HepG2 (cell line): Measurements from ENCODE around the gene ASTN2. TPM values are rescaled to one million over a fixed set of nuclear protein-coding genes. Genes with fewer than 3 reads are reported as not detected.

ENCODE experiments used
- ATAC-seq: fragments of 200-7000 bp; cut with Tn5 transposase; 3 replicates; pipeline ENCODE4 v1.9.1; 2020; ENCODE audit warnings: mild to moderate bottlenecking, moderate library complexity
- BruUV-seq: library from RNA; stranded (reverse); fragments of 400-500 nt; replicated peaks from 2 replicates; lab custom pipeline; 2021; lab: Mats Ljungman, UMichigan
- CTCF ChIA-PET: fragments of 300-600 bp; formaldehyde crosslinking; extraction: SDS; loops from one replicate; lab custom pipeline; 2021; ENCODE audit warnings: low total read pairs, inconsistent platforms, low intra/inter-chr PET ratio; lab: Yijun Ruan, JAX
- POLR2A ChIA-PET: fragments of 350-600 bp; sonication (Branson Sonifier 250); formaldehyde crosslinking; loops from one replicate; lab custom pipeline; 2020; ENCODE audit warnings: antibody characterized with exemption, inconsistent platforms; lab: Yijun Ruan, JAX
- DNase-seq: peaks from one replicate; pipeline ENCODE4 v3.0.0-alpha.2; 2015; ENCODE audit warnings: low spot score
- FAIRE-seq: peaks from 3 replicates; lab custom pipeline; 2011; peaks lifted over from hg19 to GRCh38; lab: Jason Lieb, UNC
- H2AFZ ChIP-seq: one replicate; pipeline ENCODE4 v1.6.1; 2011; ENCODE audit warnings: low read length, inconsistent platforms
- H3K27ac ChIP-seq: fragments of 300-600 bp; 3 replicates; pipeline ENCODE4 v1.8.0; 2011; ENCODE audit warnings: mixed run types, mild to moderate bottlenecking, mixed read lengths, low read length, inconsistent platforms; ENCODE audit not compliant: insufficient read depth; ENCODE audit errors: extremely low read length
- H3K27me3 ChIP-seq, 2 experiments: fragments of 200-600 bp in 1 of 2; 2 replicates in 1 of 2; 3 replicates in 1 of 2; pipeline versions ENCODE4 v1.6.0 to v1.8.0; 2011; ENCODE audit warnings: low read length in 2 of 2, mild to moderate bottlenecking in 2 of 2, moderate library complexity in 2 of 2, inconsistent platforms in 1 of 2; ENCODE audit not compliant: insufficient read depth in 2 of 2, control insufficient read depth in 1 of 2
- H3K36me3 ChIP-seq, 2 experiments: fragments of 200-600 bp in 1 of 2; replicated peaks in 1 of 2; 2 replicates in 1 of 2; 3 replicates in 1 of 2; pipeline versions ENCODE4 v1.5.1 to v1.8.0; 2011; ENCODE audit warnings: low read length in 2 of 2, inconsistent platforms in 1 of 2; ENCODE audit not compliant: insufficient read depth in 2 of 2, control insufficient read depth in 1 of 2
- H3K4me1 ChIP-seq: 2 replicates; pipeline ENCODE4 v1.5.1; 2012; ENCODE audit warnings: low read length, inconsistent platforms; ENCODE audit not compliant: insufficient read depth
- H3K4me2 ChIP-seq: 2 replicates; pipeline ENCODE4 v1.6.0; 2011; ENCODE audit warnings: low read depth, low read length, inconsistent platforms
- H3K4me3 ChIP-seq, 3 experiments: fragments of 200-600 bp in 1 of 3; sonication (generic), shearing (Covaris generic) in 1 of 3; replicated peaks in 1 of 3; 2 replicates each; pipeline ENCODE4 v1.5.1; 2011 to 2016; ENCODE audit warnings: low read length in 3 of 3, inconsistent platforms in 2 of 3, low read depth in 2 of 3, mild to moderate bottlenecking in 2 of 3, control low read depth in 1 of 3, mixed read lengths in 1 of 3; ENCODE audit not compliant: insufficient read depth in 1 of 3
- H3K79me2 ChIP-seq: one replicate; pipeline ENCODE4 v1.6.1; 2011; ENCODE audit warnings: low read length, inconsistent platforms; ENCODE audit not compliant: insufficient read depth
- H3K9ac ChIP-seq: 2 replicates; pipeline ENCODE4 v1.6.0; 2011; ENCODE audit warnings: mild to moderate bottlenecking, low read depth, low read length, inconsistent platforms; ENCODE audit not compliant: insufficient read depth
- H3K9me3 ChIP-seq: 2 replicates; pipeline ENCODE4 v1.5.1; 2012; ENCODE audit warnings: mild to moderate bottlenecking, low read length
- H4K20me1 ChIP-seq: 2 replicates; pipeline ENCODE4 v1.6.0; 2011; ENCODE audit warnings: inconsistent platforms, mild to moderate bottlenecking, low read length, moderate library complexity; ENCODE audit not compliant: insufficient read depth
- E2F5 ChIP-seq: sonication (generic); formaldehyde crosslinking; conservative IDR thresholded peaks from 2 replicates; pipeline ENCODE4 v1.4.0; 2020; ENCODE audit warnings: missing genetic modification reagents
- MLXIP ChIP-seq: sonication (generic); formaldehyde crosslinking; IDR thresholded peaks from 2 replicates; pipeline ENCODE4 v1.9.0; 2021; ENCODE audit warnings: missing genetic modification reagents, borderline replicate concordance
- MTF2 ChIP-seq: sonication (generic); formaldehyde crosslinking; IDR thresholded peaks from 2 replicates; pipeline ENCODE4 v1.5.0; 2020; ENCODE audit warnings: missing genetic modification reagents, borderline replicate concordance
- MXD3 ChIP-seq: IDR thresholded peaks from 2 replicates; pipeline ENCODE4 v1.6.1; 2016; ENCODE audit warnings: mild to moderate bottlenecking, missing biosample characterization, missing genetic modification reagents
- NR2C2 ChIP-seq: sonication (generic); formaldehyde crosslinking; IDR thresholded peaks from 2 replicates; pipeline ENCODE4 v1.4.0; 2020; ENCODE audit warnings: missing genetic modification reagents, mild to moderate bottlenecking, moderate library complexity, borderline replicate concordance
- PAF1 ChIP-seq: IDR thresholded peaks from 2 replicates; pipeline ENCODE4 v1.6.1; 2016; ENCODE audit warnings: missing genetic modification reagents, missing compliant biosample characterization
- SNAI1 ChIP-seq: sonication (generic); formaldehyde crosslinking; IDR thresholded peaks from 2 replicates; pipeline ENCODE4 v1.5.0; 2020; ENCODE audit warnings: mild to moderate bottlenecking, missing genetic modification reagents, borderline replicate concordance
- SPEN ChIP-seq: sonication (generic); formaldehyde crosslinking; IDR thresholded peaks from 2 replicates; pipeline ENCODE4 v1.5.1; 2020; ENCODE audit warnings: low read depth, mild to moderate bottlenecking, missing genetic modification reagents
- TP53 ChIP-seq: sonication (generic); formaldehyde crosslinking; conservative IDR thresholded peaks from 2 replicates; pipeline ENCODE4 v1.4.0; 2020; ENCODE audit warnings: missing genetic modification reagents
- ZHX1 ChIP-seq: sonication (generic); formaldehyde crosslinking; IDR thresholded peaks from 2 replicates; pipeline ENCODE4 v1.8.1; 2022; ENCODE audit warnings: low read depth, mild to moderate bottlenecking, missing genetic modification reagents
- ZNF552 ChIP-seq: sonication (generic); formaldehyde crosslinking; IDR thresholded peaks from 2 replicates; pipeline ENCODE4 v1.9.0; 2022; ENCODE audit warnings: missing genetic modification reagents, mild to moderate bottlenecking, borderline replicate concordance
- ZNF749 ChIP-seq: sonication (generic); formaldehyde crosslinking; IDR thresholded peaks from 2 replicates; pipeline ENCODE4 v1.8.0; 2022; ENCODE audit warnings: mild to moderate bottlenecking, missing genetic modification reagents, moderate library complexity, borderline replicate concordance
- ZSCAN20 ChIP-seq: sonication (generic); formaldehyde crosslinking; IDR thresholded peaks from 2 replicates; pipeline ENCODE4 v1.4.0; 2020; ENCODE audit warnings: missing genetic modification reagents, mild to moderate bottlenecking, borderline replicate concordance
- ZXDC ChIP-seq: sonication (generic); formaldehyde crosslinking; IDR thresholded peaks from 2 replicates; pipeline ENCODE4 v1.5.0; 2020; ENCODE audit warnings: mild to moderate bottlenecking, missing genetic modification reagents
- WGBS: methylation state at CpG from one replicate; pipeline ENCODE4 v1.1.6; 2017; ENCODE audit warnings: low lambda C conversion rate; 5-methylcytosine and 5-hydroxymethylcytosine counted together
- in situ Hi-C: cut with HindIII; loops from 2 replicates; pipeline ENCODE4 v1.10.0; 2017; ENCODE audit warnings: low pct_unique_long_range_greater_than_20kb; ENCODE audit not compliant: extremely low pct_ligation_motif_present
- intact Hi-C: fragments of 100-400 bp; cut with micrococcal nuclease; formaldehyde crosslinking; loops from one replicate; pipeline ENCODE4 v1.10.0; 2022; ENCODE audit not compliant: unreplicated experiment
- polyA plus RNA-seq, 8 experiments: library from polyadenylated mRNA; depleted of rRNA in 3 of 8; stranded (reverse) in 7 of 8; unstranded in 1 of 8; fragments of >200 nt; fragmentation: Illumina TruSeq in 4 of 8; extraction: Trizol in 4 of 8; gene quantifications; 2 replicates each; pipeline versions ENCODE4 v1.2.1 to v1.2.3, GENCODE V29; 2011 to 2016; ENCODE audit warnings: low read depth in 4 of 8, missing spikeins in 1 of 8, mixed read lengths in 1 of 8; ENCODE audit not compliant: insufficient read depth in 1 of 8
- total RNA-seq, 5 experiments: library from RNA; depleted of rRNA; stranded (reverse); fragments of >200 nt; fragmentation: Illumina TruSeq; extraction: Trizol; gene quantifications; 2 replicates each; pipeline ENCODE4 v1.2.3, GENCODE V29; 2016; ENCODE audit warnings: low read depth in 1 of 5

Gene ASTN2
- total and polyA plus RNA-seq, 2 of the 13 experiments (the other 11 are each of a cell fraction or from before 2014, with no cell fraction given), result 5.2 to 13.5 TPM

GRCh38 chr9:116934131-116934530 lies 480.7 kb downstream of the ASTN2 start:
- POLR2A ChIA-PET, result no interaction called here
- Histone ChIP-seq H4K20me1 (no peaks in the 10 kb centered on the region), H3K4me2 (no peak overlapping the region), H3K79me2 (no peaks in the 10 kb centered on the region), H3K4me3 (no peak overlapping the region), H3K27me3 (no peaks in the 10 kb centered on the region), H2AFZ (no peak overlapping the region), H3K9me3 (no peaks in the 10 kb centered on the region), H3K4me1 (no peaks in the 10 kb centered on the region), H3K27ac (no peak overlapping the region), H3K36me3 (no peaks in the 10 kb centered on the region), H3K9ac (no peak overlapping the region)
- ATAC-seq (no peak), FAIRE-seq (no peak), DNase-seq (no peak)
- CTCF ChIA-PET, result no interaction called here
- no TSS peak for BruUV-seq
- in situ Hi-C loops, result no loop called here
- 0% methylated on average over 5 of the region's 5 CpGs for WGBS
- intact Hi-C loops, result no loop called here
- TF ChIP-seq NR2C2 (CRISPR knock-in tag) (no peak), ZHX1 (CRISPR knock-in tag) (no peak), MLXIP (no peak), MXD3 (no peak), ZSCAN20 (CRISPR knock-in tag) (no peak), SPEN (no peak), MTF2 (CRISPR knock-in tag) (no peak), ZNF552 (CRISPR knock-in tag) (no peak), ZNF749 (CRISPR knock-in tag) (no peak), ZXDC (CRISPR knock-in tag) (no peak), TP53 (CRISPR knock-in tag) (no peak), SNAI1 (no peak), E2F5 (no peak), PAF1 (CRISPR knock-in tag) (no peak)
